Gastrocnemius medialis (tissue), 4 donors: ENCODE results near the gene SLC17A2.

ENCODE experiments used
- CTCF ChIP-seq, 5 experiments: fragments of 450-650 bp in 3 of 5; fragments of 200-600 bp in 2 of 5; sonication (generic) in 2 of 5; IDR thresholded peaks in 4 of 5; conservative IDR thresholded peaks in 1 of 5; 1 replicate in 4 of 5; 2 replicates in 1 of 5; pipeline ENCODE4 v1.5.1; 2016 to 2019; ENCODE audit warnings: antibody characterized with exemption in 5 of 5, mild to moderate bottlenecking in 3 of 5, moderate library complexity in 3 of 5
- POLR2A ChIP-seq, 2 donors: fragments of 450-650 bp; IDR thresholded peaks; one replicate each; pipeline ENCODE4 v1.6.1; 2017; ENCODE audit warnings: antibody characterized with exemption in 2 of 2, mild to moderate bottlenecking in 2 of 2, moderate library complexity in 2 of 2

- no peak for TF ChIP-seq CTCF (IDR thresholded peaks at IDR 0.05 in 4 of 5, conservative IDR thresholded peaks at IDR 0.05 in 1 of 5)
- no peak for TF ChIP-seq POLR2A (IDR thresholded peaks at IDR 0.05)
These were observed 9.1 kb upstream of the SLC17A2 start for GRCh38 chr6:25939593-25939992.
